ENCODE results near the gene CDSN.
A peak's percentile ranks its signal among the peaks of the same experiment; 100 is the strongest.

Gene CDSN

DNA sequence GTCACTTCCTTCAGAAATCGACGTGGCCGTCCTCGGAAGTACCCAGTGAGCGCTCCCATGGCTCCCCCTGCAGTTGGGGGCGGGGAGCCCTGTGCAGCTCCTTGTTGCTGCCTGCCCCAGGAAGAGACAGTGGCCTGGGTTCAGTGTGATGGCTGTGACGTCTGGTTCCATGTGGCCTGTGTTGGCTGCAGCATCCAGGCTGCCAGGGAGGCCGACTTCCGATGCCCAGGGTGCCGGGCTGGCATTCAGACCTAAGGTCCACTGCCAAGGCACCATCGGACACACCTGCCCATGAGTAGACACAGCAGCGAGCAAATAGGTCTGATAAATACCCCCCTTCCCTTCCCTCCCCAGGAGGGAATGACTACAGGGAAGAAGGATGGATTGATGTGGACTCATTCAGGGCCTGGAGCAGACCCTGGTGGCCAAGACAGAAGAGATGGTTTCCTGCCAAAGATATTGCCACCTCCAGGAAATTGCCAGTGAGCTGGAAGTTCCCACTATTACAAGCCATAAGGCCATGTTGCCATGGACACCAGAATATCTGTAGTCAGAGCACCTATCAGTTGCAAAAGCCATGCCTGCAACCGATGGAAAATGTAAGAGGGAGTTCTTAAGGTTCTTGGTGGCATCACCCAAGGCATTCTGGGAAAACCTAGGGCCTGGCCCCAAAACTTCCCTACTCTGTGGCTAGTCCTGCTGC is 42.4 kb upstream of the CDSN start:
- H3K4me3 ChIP-seq (ENCODE audit: low read depth, low read length), result no peak overlapping the region
- TF ChIP-seq, protein P1, sequence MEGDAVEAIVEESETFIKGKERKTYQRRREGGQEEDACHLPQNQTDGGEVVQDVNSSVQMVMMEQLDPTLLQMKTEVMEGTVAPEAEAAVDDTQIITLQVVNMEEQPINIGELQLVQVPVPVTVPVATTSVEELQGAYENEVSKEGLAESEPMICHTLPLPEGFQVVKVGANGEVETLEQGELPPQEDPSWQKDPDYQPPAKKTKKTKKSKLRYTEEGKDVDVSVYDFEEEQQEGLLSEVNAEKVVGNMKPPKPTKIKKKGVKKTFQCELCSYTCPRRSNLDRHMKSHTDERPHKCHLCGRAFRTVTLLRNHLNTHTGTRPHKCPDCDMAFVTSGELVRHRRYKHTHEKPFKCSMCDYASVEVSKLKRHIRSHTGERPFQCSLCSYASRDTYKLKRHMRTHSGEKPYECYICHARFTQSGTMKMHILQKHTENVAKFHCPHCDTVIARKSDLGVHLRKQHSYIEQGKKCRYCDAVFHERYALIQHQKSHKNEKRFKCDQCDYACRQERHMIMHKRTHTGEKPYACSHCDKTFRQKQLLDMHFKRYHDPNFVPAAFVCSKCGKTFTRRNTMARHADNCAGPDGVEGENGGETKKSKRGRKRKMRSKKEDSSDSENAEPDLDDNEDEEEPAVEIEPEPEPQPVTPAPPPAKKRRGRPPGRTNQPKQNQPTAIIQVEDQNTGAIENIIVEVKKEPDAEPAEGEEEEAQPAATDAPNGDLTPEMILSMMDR (conservative IDR thresholded peaks at IDR 0.05; ENCODE audit: low read depth, low read length), result no peak
- DNase-seq (ENCODE audit: low read depth), result no peak

DNA sequence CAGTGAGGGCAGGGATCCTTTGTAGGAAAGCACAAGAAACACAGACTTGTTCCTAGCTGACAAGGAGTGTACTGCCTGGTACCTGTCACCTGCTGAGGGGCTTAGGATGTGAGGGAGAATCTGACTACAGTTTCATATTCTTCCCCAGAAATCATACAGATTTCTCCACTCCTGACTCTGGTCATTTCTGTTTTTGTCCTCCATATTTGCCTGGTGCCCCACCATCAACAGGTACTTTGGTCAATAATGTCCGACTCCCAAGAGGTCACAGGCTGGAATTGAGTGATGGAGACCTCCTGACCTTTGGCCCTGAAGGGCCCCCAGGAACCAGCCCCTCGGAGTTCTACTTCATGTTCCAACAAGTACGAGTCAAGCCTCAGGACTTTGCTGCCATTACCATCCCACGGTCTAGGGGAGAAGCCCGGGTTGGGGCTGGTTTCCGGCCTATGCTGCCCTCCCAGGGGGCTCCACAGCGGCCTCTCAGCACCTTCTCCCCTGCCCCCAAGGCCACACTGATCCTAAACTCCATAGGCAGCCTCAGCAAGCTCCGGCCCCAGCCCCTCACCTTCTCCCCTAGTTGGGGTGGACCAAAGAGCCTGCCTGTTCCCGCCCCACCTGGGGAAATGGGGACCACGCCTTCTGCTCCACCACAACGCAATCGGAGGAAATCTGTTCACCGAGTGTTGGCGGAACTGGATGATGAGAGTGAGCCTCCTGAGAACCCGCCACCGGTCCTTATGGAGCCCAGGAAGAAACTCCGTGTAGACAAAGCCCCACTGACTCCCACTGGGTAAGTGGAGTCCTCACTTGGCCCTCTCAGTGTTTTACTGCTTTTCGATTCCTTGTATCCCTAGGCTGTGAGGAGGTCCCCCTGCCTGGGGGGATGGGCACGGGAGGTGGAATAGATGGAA is 41.2 kb upstream of the CDSN start:
- no peak overlapping the region for H3K4me3 ChIP-seq (ENCODE audit: low read depth, low read length)
- TF ChIP-seq, protein P1 (conservative IDR thresholded peaks at IDR 0.05; ENCODE audit: low read depth, low read length), result no peak
- no peak for DNase-seq (ENCODE audit: low read depth)

GRCh38 chr6:31158863-31159855 is 38.9 kb upstream of the CDSN start:
- no peak for DNase-seq (ENCODE audit: low read depth)
- TF ChIP-seq, protein P1 (conservative IDR thresholded peaks at IDR 0.05; ENCODE audit: low read depth, low read length), result peak; percentile 4
- H3K4me3 ChIP-seq (ENCODE audit: low read depth, low read length), result peak overlapping the region; percentile 71

DNA sequence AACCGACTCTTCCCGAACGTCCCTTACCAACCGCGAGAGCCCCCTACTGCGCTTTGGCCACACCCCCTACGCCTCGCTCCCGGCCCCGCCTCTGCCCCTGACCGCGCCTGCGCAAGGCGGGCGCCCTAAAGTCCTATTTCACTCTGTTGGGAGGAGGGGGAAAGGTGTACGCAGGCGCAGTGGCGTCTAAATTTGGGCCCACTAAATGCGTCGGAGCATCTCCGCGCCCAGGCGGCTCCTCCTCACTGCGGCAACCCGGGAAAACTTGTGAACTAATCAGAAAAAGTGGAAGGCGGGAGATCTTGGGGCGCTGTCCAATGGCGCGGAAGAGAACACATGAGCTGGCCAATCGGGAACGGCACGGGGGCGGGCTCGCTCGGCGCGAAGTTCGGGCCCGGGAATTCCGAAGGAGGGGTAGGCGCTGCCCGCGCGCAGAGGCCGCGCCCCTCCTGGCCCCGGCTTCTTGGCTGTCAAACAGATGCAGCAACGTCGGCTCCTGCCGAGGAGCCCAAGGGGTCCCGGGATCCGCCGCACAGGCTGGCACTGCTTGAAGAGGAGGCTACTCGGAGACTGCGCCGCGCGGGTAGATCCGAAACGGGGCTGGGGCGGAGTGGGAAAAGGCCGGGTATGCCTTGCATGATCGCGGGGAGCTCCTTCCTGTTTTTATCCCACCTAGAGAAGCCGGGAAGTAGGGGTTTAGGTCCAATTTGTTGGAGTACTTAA is 38.1 kb upstream of the CDSN start, which contains the start of gene TCF19:
TSS of gene TCF19 (plus strand) at position 450 of the 723 bp plus-strand sequence. CDS start 881 bp downstream, outside the sequence.
- DNase-seq (ENCODE audit: low read depth), result peak; percentile 99
- TF ChIP-seq, protein P1 (conservative IDR thresholded peaks at IDR 0.05; ENCODE audit: low read depth, low read length), result no peak
- peak within 1 kb of the TSS; percentile 76 for H3K4me3 ChIP-seq (ENCODE audit: low read depth, low read length)

GRCh38 chr6:31157513-31158139 is 37.4 kb upstream of the CDSN start, which contains the start of gene CCHCR1:
TSS of gene CCHCR1 (minus strand) at chr6:31157802. CDS start at chr6:31157600, 202 bp downstream.
- TF ChIP-seq, protein P1 (conservative IDR thresholded peaks at IDR 0.05; ENCODE audit: low read depth, low read length), result no peak
- DNase-seq (ENCODE audit: low read depth), result no peak
- H3K4me3 ChIP-seq (ENCODE audit: low read depth, low read length), result peak within 1 kb of the TSS; percentile 76

Measured in choroid plexus epithelial cell (primary cell).